Vagina (tissue), 2 donors: ENCODE results near the gene MTM1.

Experiments used
- POLR2A ChIP-seq, 2 donors: fragments of 450-650 bp; IDR thresholded peaks; one replicate each; pipeline ENCODE4 v1.6.1; 2017; ENCODE audit warnings: antibody characterized with exemption in 2 of 2, mild to moderate bottlenecking in 2 of 2, moderate library complexity in 2 of 2
- TF ChIP-seq, protein P1 (sequence below), 3 experiments: fragments of 450-650 bp in 2 of 3; fragments of 200-600 bp in 1 of 3; sonication (generic) in 1 of 3; IDR thresholded peaks; one replicate each; pipeline ENCODE4 v1.5.1; 2017 to 2019; ENCODE audit warnings: antibody characterized with exemption in 3 of 3, mild to moderate bottlenecking in 2 of 3, moderate library complexity in 2 of 3

DNA sequence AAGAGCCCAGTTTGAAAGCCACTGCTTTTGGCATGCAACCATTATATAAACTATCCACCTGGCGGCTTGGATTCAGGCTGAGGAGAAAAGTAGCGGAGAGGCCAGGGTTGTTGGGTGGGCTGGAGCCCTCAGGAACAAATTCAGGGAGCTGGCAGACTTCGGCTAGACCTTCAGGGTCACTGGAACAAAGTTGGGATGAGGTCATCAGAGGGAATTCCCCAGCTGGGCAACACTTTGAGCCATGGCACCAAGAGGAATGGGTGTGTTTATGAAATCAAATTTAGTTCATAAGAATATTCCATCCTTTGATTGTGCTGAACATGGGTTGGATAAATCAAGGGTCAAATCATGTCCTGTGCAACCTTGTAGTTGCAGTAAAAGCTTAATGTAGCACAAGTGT lies 146.8 kb downstream of the MTM1 start:
- TF ChIP-seq, protein P1, sequence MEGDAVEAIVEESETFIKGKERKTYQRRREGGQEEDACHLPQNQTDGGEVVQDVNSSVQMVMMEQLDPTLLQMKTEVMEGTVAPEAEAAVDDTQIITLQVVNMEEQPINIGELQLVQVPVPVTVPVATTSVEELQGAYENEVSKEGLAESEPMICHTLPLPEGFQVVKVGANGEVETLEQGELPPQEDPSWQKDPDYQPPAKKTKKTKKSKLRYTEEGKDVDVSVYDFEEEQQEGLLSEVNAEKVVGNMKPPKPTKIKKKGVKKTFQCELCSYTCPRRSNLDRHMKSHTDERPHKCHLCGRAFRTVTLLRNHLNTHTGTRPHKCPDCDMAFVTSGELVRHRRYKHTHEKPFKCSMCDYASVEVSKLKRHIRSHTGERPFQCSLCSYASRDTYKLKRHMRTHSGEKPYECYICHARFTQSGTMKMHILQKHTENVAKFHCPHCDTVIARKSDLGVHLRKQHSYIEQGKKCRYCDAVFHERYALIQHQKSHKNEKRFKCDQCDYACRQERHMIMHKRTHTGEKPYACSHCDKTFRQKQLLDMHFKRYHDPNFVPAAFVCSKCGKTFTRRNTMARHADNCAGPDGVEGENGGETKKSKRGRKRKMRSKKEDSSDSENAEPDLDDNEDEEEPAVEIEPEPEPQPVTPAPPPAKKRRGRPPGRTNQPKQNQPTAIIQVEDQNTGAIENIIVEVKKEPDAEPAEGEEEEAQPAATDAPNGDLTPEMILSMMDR (IDR thresholded peaks at IDR 0.05) = no peak
- TF ChIP-seq POLR2A (IDR thresholded peaks at IDR 0.05) = no peak
